IPS-11a (cell line): ENCODE results near the gene HSDL1.

ENCODE experiments used
- H3K4me3 ChIP-seq: one replicate; pipeline ENCODE4 v1.5.1; 2013; ENCODE audit warnings: low read depth, low read length, control low read depth

Gene HSDL1

DNA sequence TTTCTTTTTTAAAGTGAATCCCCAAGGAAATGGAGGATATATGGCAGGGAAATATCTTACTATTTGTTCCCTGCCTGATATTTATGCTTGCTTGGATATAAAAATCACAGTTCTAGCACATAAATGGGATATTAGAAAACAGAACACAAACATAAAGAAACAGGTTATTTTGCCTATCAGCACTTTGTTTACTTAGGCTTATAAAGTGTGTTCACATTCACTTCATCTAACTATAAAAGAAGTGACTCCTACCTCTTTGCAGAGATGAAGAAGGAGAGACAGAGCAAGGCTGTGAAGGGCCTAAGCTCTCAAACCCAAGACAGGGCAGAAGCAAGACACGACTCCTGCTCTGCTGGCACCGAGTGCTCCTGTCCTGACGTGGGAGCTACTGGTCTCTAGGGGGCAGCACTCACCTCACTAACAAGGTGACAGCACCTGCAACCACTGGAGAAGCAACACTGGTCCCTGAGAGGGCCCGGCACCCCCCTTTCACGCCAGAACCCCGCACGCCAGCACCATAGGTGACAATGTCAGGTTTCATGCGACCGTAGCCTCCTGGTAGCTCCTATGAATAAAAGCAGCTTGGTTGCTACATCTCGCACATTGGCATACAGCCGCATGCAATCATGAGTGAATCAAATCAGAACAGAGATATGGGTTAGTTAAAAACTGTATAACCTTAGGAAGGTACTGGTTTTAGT, 60.3 kb downstream of the HSDL1 start:
- no peak overlapping the region for H3K4me3 ChIP-seq

DNA sequence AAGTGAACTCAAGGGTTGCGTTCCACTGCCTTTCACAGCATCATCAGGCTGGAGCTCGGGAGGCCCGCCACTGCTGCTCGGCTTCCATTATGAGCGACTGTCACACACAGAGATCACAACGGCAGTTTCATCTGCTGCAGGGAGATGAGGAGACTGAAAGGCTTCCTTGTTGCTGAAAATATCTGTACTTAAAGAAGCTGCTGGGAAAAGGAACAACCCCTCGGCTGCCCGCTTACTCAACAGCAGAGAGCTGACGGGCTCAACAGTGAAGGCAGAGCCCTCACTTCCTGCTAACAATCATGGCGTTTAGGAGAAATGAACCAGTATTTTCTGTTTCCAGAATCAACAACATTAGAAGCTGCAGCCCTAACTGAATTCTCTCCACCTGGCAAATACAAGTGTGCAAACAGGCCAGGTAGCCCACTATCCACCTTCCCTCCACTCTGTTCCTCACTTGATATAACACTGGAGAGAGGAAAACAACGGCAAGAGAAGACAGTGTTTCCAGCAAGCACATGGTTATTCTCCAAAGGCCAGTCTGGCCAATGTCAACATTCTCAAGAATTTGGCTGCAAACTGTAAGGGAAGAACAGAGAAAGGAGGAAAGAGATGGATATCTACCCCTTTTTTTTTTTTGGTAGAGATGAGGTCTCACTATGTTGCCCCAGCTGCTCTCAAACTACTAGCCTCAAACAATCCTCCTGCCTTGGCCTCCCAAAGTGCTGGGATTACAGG, 62.0 kb downstream of the HSDL1 start:
- no peak overlapping the region for H3K4me3 ChIP-seq

DNA sequence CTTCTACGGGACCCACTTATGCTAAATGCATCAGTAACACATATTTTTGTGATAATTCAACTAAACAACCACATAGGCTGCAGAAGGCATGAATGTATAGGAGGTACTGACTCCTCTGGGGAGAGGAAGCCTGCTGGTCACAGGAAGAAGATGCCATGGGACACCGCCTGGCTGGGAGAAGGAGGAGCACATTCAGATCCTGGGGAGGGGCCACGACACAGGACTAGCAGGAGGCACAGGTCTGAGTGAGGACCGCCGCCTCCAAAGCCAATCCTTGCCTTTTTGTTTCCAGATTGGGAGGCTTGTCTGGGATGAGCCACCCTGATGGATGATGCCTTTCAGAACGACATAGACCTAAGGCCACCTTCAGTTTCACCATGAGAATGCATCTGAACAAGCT, 62.9 kb downstream of the HSDL1 start:
- no peak overlapping the region for H3K4me3 ChIP-seq

DNA sequence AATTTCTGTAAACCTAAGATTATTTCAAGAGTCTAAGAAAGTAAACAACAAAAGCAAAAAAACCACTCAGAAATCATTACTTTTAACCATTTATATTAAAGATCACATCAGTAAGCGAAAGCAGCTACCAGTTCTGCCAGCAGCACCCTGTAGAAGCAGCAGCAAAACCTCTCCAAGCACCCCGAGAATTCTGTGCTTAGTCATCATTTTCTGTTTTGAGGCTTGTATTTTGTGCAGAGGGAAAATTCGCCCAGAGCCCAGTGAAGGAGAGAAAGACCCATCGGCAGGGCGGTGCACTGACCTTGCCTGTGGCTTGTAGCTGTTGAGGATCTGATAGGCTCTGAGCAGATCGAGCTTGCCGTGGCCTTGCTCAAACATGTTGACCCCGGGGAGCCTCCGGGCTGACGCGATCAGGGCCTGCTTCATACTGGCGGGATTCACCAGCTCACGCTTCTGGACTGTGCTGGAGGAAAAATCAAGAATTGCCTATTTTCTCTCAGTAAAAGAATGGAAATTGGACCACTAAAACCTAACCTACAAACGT, 63.5 kb downstream of the HSDL1 start:
- H3K4me3 ChIP-seq, result no peak overlapping the region

DNA sequence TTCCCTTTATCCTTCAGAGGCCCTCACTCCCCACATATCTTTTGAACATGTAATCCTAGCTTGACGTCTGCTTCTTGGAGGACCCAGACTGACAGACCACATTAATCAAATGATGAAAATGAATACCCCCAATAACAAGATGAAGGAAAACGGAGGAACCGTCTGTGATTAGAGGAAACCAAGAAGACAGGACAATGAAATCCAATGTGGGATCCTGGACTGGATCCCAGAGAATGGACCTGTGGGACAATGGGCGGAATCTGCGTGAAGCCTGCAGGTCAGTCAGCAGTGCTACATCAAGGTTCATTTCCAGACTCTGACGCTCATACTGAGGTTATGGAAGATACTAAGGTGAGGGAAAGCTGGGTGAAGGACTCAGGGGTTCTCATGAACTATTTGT, 64.2 kb downstream of the HSDL1 start:
- H3K4me3 ChIP-seq, result no peak overlapping the region

DNA sequence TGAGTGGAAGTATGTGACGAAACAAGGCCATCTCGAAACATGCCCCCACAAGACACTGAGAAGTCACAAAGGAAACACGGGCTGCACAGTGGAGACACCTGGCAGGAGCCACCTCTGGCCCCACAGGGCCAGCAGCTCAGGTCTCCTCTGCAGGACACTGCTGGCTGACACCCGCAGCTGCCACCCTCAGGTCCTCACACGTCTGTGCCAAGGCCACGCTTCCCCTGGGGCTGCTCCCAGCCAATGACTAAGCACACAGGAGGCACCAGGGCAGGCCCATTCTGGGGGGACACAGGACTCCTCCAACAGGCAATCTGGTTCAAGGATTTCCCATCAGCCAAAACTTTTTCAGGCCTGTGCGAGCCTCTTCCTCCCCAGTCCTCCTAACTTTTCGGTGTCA, 64.6 kb downstream of the HSDL1 start:
- no peak overlapping the region for H3K4me3 ChIP-seq

DNA sequence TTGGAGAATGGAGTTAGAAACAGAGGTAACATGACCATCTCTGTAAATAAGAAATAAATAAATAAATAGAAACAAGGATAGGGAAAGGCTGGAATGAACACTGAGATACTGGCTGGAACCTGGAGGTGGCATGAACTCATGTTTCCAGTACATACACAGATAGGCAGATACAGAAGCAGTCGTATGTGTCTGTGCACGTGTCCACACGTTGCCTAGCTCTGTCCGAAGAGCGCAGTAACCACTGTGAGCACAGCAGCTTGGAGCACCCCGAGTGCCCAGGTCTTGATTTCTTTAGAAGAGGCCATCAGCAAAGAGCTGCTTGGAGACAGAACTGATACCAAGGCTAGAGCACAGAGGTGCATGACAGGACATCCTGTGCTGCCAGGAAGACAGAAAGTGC, 65.3 kb downstream of the HSDL1 start:
- no peak overlapping the region for H3K4me3 ChIP-seq

DNA sequence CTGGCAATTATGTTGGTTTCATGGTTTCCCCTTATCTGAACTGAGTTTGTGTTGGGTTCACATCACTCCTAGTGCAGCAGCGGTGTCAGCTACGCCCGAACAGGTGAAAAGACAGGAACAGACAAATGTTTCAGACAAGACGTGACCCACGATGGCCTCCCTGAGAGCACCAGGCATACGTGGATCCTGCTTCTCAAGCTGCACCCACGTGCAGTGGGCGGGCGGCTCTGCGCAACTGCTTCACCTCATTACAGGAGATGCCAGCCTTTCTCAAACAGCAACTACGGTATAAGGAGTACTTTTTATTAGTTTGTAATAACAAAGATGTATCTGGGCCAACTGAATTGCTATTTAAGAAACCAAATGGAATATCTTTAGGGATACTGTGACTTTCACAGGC, 69.6 kb downstream of the HSDL1 start:
- no peak overlapping the region for H3K4me3 ChIP-seq

DNA sequence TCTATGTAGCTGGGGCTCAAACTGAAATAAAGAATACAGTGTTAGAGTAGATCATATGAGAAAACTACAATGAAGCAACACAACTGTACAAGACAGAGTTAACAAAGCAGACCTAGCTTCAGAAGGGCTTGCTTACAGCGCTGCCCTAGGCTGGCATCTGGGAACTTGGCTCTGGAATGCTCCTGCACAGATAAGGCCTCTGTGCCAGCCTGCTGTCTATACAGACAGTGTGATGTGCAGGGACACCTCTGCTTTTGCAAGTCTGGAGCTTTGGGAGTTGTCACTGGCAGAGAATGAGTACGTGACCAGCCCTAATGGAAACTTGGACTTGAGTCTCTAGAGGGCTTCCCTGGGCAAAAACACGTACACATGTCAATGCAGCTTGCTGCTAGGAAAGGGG, 70.3 kb downstream of the HSDL1 start:
- H3K4me3 ChIP-seq, result no peak overlapping the region
